ELF-1 (cell line): ENCODE results near the gene AFAP1.

Experiments used
- DNase-seq: peaks from one replicate; pipeline ENCODE4 v3.0.0-alpha.2; 2016; ENCODE audit warnings: low read depth, low spot score

Gene AFAP1

DNA sequence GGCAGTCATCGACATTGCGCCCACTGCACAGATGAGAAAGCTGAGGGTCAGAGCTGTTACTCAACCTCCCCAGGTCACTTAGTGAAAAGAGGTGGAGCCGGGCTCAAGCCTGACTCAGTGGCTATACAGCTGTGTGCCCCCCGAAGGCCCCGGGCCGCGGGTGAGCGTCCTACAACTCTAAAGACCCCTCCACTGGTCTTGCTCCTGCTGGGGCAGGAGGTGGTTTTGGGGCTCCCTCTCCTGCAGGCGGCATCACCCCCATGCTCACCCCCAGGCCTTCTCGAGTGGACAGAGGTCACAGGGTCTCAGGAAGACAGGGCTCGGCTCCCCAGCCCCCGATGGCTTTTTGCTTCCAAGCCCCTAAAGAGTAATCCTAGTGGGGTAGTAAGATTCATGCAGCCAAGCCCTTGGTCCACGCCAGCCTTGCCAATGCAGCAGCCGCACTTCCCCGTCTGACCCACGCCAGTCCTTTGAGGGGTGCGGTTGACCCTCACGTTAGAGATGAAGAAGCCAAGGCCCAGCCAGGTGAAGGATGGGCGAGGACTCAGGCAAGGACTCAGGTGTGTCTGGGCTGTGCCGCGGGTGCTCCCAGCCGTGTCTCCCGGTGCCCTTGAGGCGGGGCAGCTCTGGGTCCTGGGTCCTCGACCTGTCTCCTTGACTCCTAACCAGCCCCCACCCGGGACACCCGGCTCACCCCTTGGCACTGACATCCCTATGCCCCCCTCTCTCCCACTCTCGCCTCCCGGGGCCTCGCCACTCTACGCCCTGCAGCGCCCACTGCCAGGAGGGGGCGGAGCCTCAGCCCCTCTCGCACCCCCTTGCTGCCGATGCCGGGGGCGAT lies 200.4 kb downstream of the AFAP1 start:
- no peak for DNase-seq

GRCh38 chr4:7738458-7739076 lies 201.1 kb downstream of the AFAP1 start:
- DNase-seq, result no peak

DNA sequence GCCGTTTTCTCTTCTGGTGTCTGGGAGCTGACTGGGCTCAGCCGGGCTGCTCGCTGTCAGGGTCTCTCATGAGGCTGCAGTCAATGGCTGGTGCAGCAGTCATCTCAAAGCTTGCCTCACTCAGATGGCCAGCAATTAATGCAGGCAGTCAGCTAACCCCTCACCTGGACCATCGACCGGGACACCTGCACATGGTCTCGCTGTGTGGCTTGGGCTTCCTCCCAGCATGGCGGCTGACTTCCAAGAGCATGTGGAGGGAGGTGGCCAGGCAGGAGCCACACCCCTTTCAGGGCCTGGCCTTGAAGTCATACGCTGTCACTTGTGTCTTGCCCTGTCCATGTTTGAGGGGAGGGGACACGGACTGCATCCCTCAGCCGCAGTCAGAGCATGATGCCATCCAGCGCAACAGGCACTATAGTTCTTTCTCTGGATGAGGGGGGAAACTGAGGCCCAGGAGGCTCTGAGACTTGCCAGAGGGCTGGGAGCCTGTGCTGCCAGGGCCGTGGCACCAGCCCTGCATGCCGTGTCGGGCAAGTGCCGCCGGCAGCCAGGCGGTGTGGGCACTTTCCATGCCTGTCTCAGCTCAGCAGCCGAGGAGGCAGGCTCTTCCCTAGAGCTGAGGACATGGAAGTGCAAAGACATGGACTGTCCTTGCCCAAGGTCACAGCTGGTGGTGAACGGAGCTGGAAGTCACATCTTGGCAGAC lies 201.8 kb downstream of the AFAP1 start:
- DNase-seq, result no peak

DNA sequence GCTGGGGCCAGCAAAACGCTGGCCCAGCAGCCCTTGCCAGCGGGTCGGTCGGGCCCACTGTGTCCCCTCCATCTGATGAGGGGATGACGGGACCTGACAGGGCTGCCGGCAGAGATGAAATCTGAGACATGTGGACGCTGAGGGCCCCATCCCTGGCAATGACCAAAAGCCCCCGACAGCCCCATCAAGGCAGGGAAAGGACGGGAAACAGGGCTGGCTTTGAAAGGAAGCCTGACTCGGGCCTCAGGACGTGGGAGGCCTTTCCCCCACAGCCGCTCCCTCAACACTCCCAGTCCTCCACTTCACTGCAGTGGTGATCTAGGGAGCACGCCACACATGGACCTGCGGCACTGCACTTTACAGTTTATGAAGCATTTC lies 202.4 kb downstream of the AFAP1 start:
- no peak for DNase-seq

DNA sequence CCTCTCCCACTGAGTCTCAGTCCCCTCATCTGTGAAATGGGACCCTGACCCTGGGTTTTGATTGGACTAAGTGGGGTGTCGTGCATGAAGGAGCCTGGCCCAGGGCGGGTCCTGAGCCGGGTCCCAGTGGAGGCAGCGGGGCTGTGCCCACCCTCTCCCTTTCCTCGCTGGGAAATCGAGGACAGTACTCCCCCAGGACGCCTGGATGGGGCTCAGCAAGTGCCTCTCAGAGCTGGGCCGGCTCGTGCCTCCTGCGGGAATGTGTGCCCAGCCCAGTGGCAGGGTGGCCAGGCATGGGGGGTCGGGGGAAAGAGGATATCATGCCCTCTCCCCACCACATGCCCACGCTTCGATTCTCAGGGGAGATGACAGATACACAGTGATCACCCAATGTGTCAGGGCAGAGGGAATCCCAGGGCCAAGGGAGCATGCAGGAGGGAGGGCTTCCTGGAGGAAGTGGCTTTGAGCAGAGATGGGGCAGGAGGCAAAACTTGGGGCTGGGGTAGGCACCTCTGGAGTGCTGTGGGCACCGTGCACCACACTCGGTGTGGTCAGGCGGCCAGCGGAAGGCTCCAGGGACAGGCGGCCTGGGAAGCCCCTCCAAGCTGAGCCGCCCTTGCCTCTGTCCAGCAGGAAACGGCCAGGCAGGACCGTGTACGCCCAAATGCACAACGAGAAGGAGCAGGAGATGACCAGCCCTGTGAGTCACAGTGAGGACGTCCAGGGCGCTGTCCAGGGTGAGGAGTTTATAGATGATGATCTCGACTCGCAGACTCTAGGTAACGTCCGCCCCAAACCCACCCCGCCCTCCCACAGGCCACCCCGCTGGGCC lies 203.0 kb downstream of the AFAP1 start:
- peak; percentile 51 for DNase-seq

GRCh38 chr4:7735961-7736360 lies 203.7 kb downstream of the AFAP1 start:
- DNase-seq, result no peak

DNA sequence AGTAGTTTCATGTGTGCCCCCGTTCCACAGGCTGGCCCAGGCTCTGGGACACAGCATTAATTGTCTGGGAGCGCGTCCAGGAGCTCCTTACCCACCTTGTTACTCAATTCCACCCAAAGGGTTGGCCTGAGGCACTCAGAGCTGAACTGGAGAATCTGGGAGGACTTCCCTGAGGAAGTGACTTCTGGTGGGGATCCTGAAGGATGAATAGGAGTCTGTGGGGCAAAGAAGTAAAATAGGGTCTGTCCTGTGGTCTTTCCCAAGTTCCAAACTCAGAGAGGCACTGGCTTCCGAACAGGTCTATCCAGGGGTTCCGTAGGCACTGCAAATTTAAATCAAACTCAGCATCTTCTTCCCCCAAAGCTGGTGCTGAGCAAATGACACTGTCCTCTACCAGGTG lies 204.3 kb downstream of the AFAP1 start:
- no peak for DNase-seq

GRCh38 chr4:7734651-7735260 lies 204.9 kb downstream of the AFAP1 start:
- no peak for DNase-seq

GRCh38 chr4:7733801-7734650 lies 205.6 kb downstream of the AFAP1 start:
- no peak for DNase-seq

GRCh38 chr4:7733201-7733600 lies 206.5 kb downstream of the AFAP1 start:
- DNase-seq, result no peak

GRCh38 chr4:7732263-7732662 lies 207.4 kb downstream of the AFAP1 start:
- DNase-seq, result no peak

DNA sequence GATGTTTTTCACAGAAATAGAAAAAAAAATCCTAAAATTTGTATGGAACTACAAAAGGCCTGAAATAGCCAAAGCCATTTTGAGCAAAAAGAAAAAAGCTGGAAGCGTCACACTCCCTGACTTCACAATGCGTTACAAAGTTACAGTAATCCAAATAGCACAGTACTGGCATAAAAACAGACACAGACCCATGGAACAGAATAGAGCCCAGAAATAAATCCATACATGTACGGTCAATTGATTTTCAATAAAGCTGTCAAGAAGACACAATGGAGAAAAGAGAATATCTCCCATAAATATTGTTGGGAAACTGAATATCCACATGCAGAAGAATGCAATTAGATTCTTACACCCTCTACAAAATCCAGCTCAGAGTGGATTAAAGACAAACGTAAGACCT lies 208.2 kb downstream of the AFAP1 start:
- no peak for DNase-seq

- DNase-seq, result no peak
Observed at GRCh38 chr4:7727749-7728148, 211.9 kb downstream of the AFAP1 start.

DNA sequence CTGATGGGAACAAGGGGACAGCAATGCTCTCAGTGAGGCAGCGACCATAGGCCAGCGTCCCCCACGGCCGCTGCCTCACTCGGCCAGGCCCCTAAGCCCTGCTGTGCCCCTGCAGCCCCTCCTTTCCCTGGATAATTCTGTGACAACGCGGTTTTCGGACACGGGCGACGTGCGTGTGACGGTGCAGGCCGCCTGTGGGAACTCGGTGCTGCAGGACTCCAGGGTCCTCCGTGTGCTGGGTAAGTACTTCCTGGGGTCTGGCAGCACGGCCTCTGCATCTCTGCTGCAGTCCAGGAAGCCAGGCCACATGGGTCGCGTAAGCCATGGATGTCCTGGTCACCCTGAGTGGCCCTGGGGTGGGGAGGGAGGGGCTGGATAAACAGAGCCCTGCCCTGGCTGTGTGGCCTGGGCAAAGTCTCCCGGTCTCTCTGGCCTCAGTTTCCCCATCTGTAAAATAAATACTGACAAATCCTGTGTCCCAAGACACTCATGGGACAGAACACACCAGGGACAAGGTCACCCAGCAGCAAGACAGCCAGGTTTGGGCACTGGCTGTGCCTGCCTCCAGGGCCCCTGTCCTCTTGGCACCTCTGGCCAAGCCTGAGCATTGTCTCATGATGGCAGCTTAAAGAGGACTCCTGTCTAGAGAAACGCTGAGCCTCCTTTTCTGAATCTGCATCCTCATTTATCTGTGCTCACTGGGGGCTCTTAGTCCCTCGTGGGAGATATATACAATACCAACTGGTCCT lies 212.8 kb downstream of the AFAP1 start:
- DNase-seq, result no peak

DNA sequence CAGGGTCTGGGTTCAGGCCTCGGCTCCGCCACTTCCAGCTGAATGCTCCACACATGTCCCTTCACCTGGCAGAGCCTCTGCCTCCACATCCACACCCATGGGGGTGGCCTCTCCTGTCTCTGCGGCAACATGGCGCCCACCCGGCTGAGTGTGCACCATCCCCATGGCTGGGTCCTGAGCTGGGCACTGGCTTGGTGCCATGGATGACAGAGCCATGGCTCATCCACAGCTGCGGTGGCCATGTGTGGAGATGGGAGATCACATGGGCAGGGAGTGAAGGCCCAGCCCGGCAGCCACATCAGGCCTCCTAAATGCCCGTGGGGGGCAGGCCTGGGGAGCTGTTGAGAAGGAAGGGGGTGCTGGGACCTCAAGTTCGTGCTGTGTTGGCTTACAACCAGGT lies 213.7 kb downstream of the AFAP1 start:
- DNase-seq, result no peak

GRCh38 chr4:7723625-7724024 lies 216.0 kb downstream of the AFAP1 start:
- DNase-seq, result no peak

DNA sequence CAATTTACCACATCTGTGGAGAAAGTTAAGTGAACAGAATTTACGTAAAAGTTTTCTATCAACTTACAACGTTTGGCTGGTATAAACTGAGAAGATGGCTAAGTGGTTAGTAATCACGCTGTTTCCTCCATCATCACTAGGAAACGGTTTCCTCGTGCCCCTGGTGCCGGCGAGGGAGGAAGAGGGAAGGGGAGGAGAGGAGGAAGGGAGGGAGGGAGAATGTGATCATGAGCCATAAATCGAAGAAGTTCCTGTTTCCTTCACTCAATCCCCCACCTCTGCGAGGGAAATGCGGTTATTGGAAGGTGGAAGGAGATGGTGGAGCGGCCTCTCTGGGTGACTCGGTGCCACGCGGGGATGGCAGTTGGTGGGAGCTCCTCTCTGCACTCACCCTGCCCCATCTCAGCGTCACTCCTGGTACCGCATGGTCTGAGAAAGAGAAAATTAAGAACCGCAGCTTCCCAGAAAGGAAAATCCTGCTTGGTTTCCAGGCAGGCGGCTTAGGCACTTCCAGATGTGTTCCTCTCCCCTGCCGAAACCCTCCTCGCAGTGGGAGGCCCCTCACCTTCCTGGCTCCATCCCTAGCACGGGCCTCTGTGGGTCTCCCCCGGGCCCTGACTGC lies 216.8 kb downstream of the AFAP1 start:
- DNase-seq, result no peak

GRCh38 chr4:7721984-7722551 lies 217.6 kb downstream of the AFAP1 start:
- no peak for DNase-seq
